ENCODE measurements around the gene TBC1D4. TPM values are rescaled to one million over a fixed set of nuclear protein-coding genes. Genes with fewer than 3 reads are reported as not detected.

Gene TBC1D4
- total and polyA plus RNA-seq, 2 experiments from 2014 or later, result 18.7 to 38.2 TPM

DNA sequence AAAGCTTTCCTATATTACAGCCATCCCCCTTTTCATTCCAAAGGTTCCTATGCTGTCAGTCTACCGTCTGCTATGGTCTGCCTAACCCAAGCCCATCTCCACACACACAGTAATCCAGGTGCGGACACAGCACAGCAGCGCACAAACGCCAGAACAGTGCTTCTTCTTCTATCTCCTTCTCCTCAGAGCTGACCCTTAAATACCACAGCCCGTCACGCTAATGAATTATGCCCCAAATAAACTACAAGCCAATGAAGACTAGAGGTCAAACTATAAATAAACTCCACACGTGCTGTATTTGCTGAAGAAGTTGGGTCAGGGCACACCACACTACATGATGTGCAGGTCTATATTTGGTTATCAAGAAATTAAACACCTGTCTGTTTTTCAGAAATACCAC is 71.8 kb downstream of the TBC1D4 start:
- no peaks in the 10 kb centered on the region for H3K9me3 Mint-ChIP-seq
- no peak overlapping the region for H3K4me3 ChIP-seq
- no peaks in the 10 kb centered on the region for H3K27me3 ChIP-seq (ENCODE audit: insufficient read depth)
- no peak overlapping the region for H3K4me2 ChIP-seq
- H4K20me1 ChIP-seq (replicated peaks; ENCODE audit: insufficient read depth), result no peaks in the 10 kb centered on the region
- no peak overlapping the region for H3K27ac ChIP-seq (ENCODE audit: low read depth)
- peaks cover 38% of the 10 kb centered on the region for H3K79me2 ChIP-seq (replicated peaks; ENCODE audit: insufficient read depth)
- H2AFZ ChIP-seq, result no peak overlapping the region
- ATAC-seq, result no peak
- H3K4me1 ChIP-seq (ENCODE audit: insufficient read depth), result peaks cover 4% of the 10 kb centered on the region; the same call in 1 of the 2 replicates
- no peak overlapping the region for H3K4me3 Mint-ChIP-seq
- no peak for DNase-seq (ENCODE audit: low spot score)
- H3K27me3 Mint-ChIP-seq (ENCODE audit: insufficient read depth, low read depth, poor library complexity), result no peaks in the 10 kb centered on the region
- TF ChIP-seq JUNB (IDR thresholded peaks at IDR 0.05; ENCODE audit: unreplicated experiment) (no peak), ZNF462 (CRISPR knock-in tag; IDR thresholded peaks at IDR 0.05) (no peak), CTCF (conservative IDR thresholded peaks at IDR 0.05; ENCODE audit: low read depth in 2 of 2) (no peak), ZNF331 (CRISPR knock-in tag; IDR thresholded peaks at IDR 0.05; ENCODE audit: low read depth) (no peak), STAT1 (IDR thresholded peaks at IDR 0.05; ENCODE audit: unreplicated experiment) (no peak), CREB1 (CRISPR knock-in tag; IDR thresholded peaks at IDR 0.05; ENCODE audit: low read depth) (no peak), ZNF114 (CRISPR knock-in tag; IDR thresholded peaks at IDR 0.05) (no peak), EZH2phosphoT487 (IDR thresholded peaks at IDR 0.05; ENCODE audit: unreplicated experiment) (no peak), EZH2 (IDR thresholded peaks at IDR 0.05; ENCODE audit: low read depth, unreplicated experiment) (no peak), NANOG (IDR thresholded peaks at IDR 0.05; ENCODE audit: borderline replicate concordance) (no peak), POLR2AphosphoS5 (IDR thresholded peaks at IDR 0.05; ENCODE audit: low read depth) (no peak)
- TF ChIP-seq, protein P1, sequence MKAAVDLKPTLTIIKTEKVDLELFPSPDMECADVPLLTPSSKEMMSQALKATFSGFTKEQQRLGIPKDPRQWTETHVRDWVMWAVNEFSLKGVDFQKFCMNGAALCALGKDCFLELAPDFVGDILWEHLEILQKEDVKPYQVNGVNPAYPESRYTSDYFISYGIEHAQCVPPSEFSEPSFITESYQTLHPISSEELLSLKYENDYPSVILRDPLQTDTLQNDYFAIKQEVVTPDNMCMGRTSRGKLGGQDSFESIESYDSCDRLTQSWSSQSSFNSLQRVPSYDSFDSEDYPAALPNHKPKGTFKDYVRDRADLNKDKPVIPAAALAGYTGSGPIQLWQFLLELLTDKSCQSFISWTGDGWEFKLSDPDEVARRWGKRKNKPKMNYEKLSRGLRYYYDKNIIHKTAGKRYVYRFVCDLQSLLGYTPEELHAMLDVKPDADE (IDR thresholded peaks at IDR 0.05), result no peak
- TF ChIP-seq, protein P2, sequence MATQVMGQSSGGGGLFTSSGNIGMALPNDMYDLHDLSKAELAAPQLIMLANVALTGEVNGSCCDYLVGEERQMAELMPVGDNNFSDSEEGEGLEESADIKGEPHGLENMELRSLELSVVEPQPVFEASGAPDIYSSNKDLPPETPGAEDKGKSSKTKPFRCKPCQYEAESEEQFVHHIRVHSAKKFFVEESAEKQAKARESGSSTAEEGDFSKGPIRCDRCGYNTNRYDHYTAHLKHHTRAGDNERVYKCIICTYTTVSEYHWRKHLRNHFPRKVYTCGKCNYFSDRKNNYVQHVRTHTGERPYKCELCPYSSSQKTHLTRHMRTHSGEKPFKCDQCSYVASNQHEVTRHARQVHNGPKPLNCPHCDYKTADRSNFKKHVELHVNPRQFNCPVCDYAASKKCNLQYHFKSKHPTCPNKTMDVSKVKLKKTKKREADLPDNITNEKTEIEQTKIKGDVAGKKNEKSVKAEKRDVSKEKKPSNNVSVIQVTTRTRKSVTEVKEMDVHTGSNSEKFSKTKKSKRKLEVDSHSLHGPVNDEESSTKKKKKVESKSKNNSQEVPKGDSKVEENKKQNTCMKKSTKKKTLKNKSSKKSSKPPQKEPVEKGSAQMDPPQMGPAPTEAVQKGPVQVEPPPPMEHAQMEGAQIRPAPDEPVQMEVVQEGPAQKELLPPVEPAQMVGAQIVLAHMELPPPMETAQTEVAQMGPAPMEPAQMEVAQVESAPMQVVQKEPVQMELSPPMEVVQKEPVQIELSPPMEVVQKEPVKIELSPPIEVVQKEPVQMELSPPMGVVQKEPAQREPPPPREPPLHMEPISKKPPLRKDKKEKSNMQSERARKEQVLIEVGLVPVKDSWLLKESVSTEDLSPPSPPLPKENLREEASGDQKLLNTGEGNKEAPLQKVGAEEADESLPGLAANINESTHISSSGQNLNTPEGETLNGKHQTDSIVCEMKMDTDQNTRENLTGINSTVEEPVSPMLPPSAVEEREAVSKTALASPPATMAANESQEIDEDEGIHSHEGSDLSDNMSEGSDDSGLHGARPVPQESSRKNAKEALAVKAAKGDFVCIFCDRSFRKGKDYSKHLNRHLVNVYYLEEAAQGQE (IDR thresholded peaks at IDR 0.05; ENCODE audit: unreplicated experiment), result no peak
- H3K9me2 ChIP-seq (ENCODE audit: insufficient read depth), result no peaks in the 10 kb centered on the region
- no peak overlapping the region for H3K27ac Mint-ChIP-seq
- no peaks in the 10 kb centered on the region for H3K36me3 ChIP-seq (ENCODE audit: insufficient read depth)
- no peaks in the 10 kb centered on the region for H3K36me3 Mint-ChIP-seq (ENCODE audit: low read depth)
- H3K4me1 Mint-ChIP-seq, result peaks cover 20% of the 10 kb centered on the region
- H3F3A ChIP-seq (replicated peaks; ENCODE audit: low read depth), result no peaks in the 10 kb centered on the region
